WTC11 (cell line): ENCODE data around the gene RNPEPL1.

Source experiments
- CTCF ChIP-seq: fragments of 200-600 bp; IDR thresholded peaks from 2 replicates; pipeline ENCODE4 v1.8.0; 2022; ENCODE audit warnings: antibody characterized with exemption
- ETV6 ChIP-seq: sonication (generic); formaldehyde crosslinking; IDR thresholded peaks from 2 replicates; pipeline ENCODE4 v1.8.1; 2022; ENCODE audit warnings: mild to moderate bottlenecking, missing genetic modification reagents
- JUN ChIP-seq: sonication (generic); formaldehyde crosslinking; IDR thresholded peaks from 2 replicates; pipeline ENCODE4 v1.8.0; 2023; ENCODE audit warnings: mild to moderate bottlenecking, missing genetic modification reagents
- NFE2L1 ChIP-seq: sonication (generic); formaldehyde crosslinking; IDR thresholded peaks from 2 replicates; pipeline ENCODE4 v1.8.1; 2023; ENCODE audit warnings: missing genetic modification reagents
- ZNF121 ChIP-seq: sonication (generic); formaldehyde crosslinking; IDR thresholded peaks from 2 replicates; pipeline ENCODE4 v1.8.0; 2023; ENCODE audit warnings: missing genetic modification reagents

GRCh38 chr2:240591784-240592183 is 23.5 kb downstream of the RNPEPL1 start:
- TF ChIP-seq CTCF (no peak), JUN (CRISPR knock-in tag) (no peak), ETV6 (CRISPR knock-in tag) (no peak), NFE2L1 (CRISPR knock-in tag) (no peak), ZNF121 (CRISPR knock-in tag) (no peak)
